Astrocyte (in vitro differentiated cells and primary cell): ENCODE results near the gene SELENOO. TPM values are rescaled to one million over a fixed set of nuclear protein-coding genes. Genes with fewer than 3 reads are reported as not detected.

Experiments used
- DNase-seq: peaks from one replicate; pipeline ENCODE4 v3.0.0-alpha.2; 2010; ENCODE audit warnings: low read depth
- FAIRE-seq: peaks from 2 replicates; lab custom pipeline; 2011; peaks lifted over from hg19 to GRCh38; lab: Jason Lieb, UNC
- H2AFZ ChIP-seq: 2 replicates; pipeline ENCODE4 v1.6.0; 2012; ENCODE audit warnings: low read depth, low read length, inconsistent platforms
- H3K27ac ChIP-seq: 2 replicates; pipeline ENCODE4 v1.5.1; 2011; ENCODE audit warnings: low read depth, low read length, inconsistent platforms
- H3K27me3 ChIP-seq: 2 replicates; pipeline ENCODE4 v1.6.0; 2011; ENCODE audit warnings: low read length, inconsistent platforms; ENCODE audit not compliant: insufficient read depth
- H3K36me3 ChIP-seq: 2 replicates; pipeline ENCODE4 v1.5.1; 2011; ENCODE audit warnings: low read length, inconsistent platforms; ENCODE audit not compliant: insufficient read depth
- H3K4me1 ChIP-seq: 2 replicates; pipeline ENCODE4 v1.5.1; 2011; ENCODE audit warnings: low read length, inconsistent platforms; ENCODE audit not compliant: insufficient read depth
- H3K4me2 ChIP-seq: 2 replicates; pipeline ENCODE4 v1.6.0; 2012; ENCODE audit warnings: low read length, inconsistent platforms
- H3K4me3 ChIP-seq: 2 replicates; pipeline ENCODE4 v1.5.1; 2011; ENCODE audit warnings: low read depth, mild to moderate bottlenecking, low read length, inconsistent platforms; ENCODE audit not compliant: insufficient read depth
- H3K79me2 ChIP-seq: 2 replicates; pipeline ENCODE4 v1.6.0; 2012; ENCODE audit warnings: mild to moderate bottlenecking, low read length, inconsistent platforms; ENCODE audit not compliant: insufficient read depth
- H3K9ac ChIP-seq: 2 replicates; pipeline ENCODE4 v1.6.0; 2012; ENCODE audit warnings: mild to moderate bottlenecking, low read length, inconsistent platforms
- H3K9me3 ChIP-seq: 2 replicates; pipeline ENCODE4 v1.5.1; 2012; ENCODE audit warnings: low read depth, mild to moderate bottlenecking, low read length, inconsistent platforms; ENCODE audit not compliant: insufficient read depth
- H4K20me1 ChIP-seq: 2 replicates; pipeline ENCODE4 v1.6.0; 2012; ENCODE audit warnings: low read length, inconsistent platforms; ENCODE audit not compliant: insufficient read depth
- H3K27ac Mint-ChIP-seq: one replicate; pipeline ENCODE4 v1.8.0; 2021; ENCODE audit warnings: mild to moderate bottlenecking, mixed read lengths; ENCODE audit not compliant: unreplicated experiment
- H3K27me3 Mint-ChIP-seq: one replicate; pipeline ENCODE4 v1.8.0; 2021; ENCODE audit warnings: low read depth, mixed read lengths; ENCODE audit not compliant: unreplicated experiment
- H3K36me3 Mint-ChIP-seq: one replicate; pipeline ENCODE4 v1.8.0; 2021; ENCODE audit warnings: low read depth, mixed read lengths; ENCODE audit not compliant: unreplicated experiment
- H3K4me1 Mint-ChIP-seq: one replicate; pipeline ENCODE4 v1.8.0; 2021; ENCODE audit warnings: low read depth, mixed read lengths; ENCODE audit not compliant: unreplicated experiment
- H3K4me3 Mint-ChIP-seq: one replicate; pipeline ENCODE4 v1.8.0; 2021; ENCODE audit warnings: mild to moderate bottlenecking, moderate library complexity, mixed read lengths; ENCODE audit not compliant: unreplicated experiment
- H3K9me3 Mint-ChIP-seq: one replicate; pipeline ENCODE4 v1.8.0; 2021; ENCODE audit warnings: mild to moderate bottlenecking, mixed read lengths; ENCODE audit not compliant: unreplicated experiment
- EZH2 ChIP-seq: IDR thresholded peaks from 2 replicates; pipeline ENCODE4 v1.6.1; 2012; ENCODE audit warnings: mild to moderate bottlenecking, low read length, inconsistent platforms; ENCODE audit not compliant: insufficient read depth
- total RNA-seq: library from RNA; stranded (reverse); gene quantifications from 2 replicates; pipeline ENCODE4 v1.2.1, GENCODE V29; 2021
- TF ChIP-seq, protein P1 (sequence below): IDR thresholded peaks from 2 replicates; pipeline ENCODE4 v1.5.1; 2011; ENCODE audit warnings: low read depth, mild to moderate bottlenecking, inconsistent platforms, low read length, moderate library complexity; ENCODE audit not compliant: insufficient read depth

SELENOO gene
- total RNA-seq, 1 donor from 2014 or later, result 18.5 TPM

DNA sequence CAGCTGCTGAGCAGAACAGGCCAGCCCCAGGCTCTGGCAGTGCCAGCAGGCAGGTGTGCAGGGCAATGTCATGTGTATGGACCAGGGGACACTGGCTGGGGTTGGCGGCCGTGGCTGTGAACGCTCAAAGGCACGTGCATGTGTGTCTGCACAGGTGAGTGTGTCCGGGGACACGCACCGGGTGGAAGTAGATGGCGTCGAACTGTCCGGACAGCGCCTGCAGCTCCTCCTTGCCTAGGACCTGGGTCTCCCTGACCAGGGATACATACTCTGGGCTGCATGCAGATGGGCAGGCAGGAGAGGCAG lies 49.4 kb downstream of the SELENOO start:
- H3K9ac ChIP-seq, result peak overlapping the region; percentile 89

DNA sequence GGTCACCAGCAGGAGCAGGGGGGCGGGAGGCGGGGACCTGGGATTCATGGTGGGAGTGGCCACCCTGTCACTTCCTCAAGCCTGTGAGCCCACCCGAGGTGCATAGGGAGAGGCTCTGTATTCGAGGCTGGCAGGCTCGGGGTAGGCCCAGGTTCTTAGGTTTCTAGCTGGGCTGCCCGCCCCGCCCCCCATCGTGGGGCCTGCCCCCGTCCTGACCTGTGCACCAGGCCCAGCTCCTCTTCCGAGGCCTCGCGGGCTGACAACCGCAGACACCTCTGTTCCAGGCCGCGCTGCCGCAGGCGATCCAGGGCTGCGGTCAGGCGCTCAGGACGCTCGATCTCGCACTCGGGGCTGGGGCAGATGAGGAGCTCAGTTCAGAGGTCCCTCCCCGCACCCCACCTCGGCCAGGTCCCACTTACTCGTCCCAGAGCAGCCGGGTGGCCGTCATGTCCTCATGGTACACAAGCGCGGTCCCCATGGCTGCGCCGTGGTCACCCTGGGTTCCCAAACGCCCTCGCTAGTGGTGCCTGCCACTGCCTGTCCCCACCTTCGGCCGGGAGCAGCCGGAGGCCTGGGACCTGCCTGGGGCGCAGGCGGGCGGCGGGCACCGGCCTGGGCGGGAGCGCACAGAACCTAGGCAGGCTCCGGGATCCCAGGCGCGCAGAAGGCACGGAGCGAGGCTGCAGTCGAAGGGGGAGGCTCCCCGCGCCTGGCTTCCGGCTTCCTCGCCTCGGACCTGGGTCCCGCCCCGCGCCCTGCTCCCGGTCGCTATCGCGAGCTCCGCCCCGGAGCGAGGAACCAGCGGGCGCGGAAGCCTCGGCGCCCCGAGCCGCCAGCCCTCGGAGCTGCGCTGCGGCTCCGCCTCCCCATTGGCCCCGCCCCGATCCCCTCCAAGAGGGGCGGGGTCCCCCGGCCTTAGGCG lies 50.0 kb downstream of the SELENOO start, which contains the start of gene HDAC10:
Gene HDAC10, minus strand, starts transcription at position 711 of the 922 bp plus-strand sequence. Its CDS starts 233 bp downstream, at position 478.
- Mint-ChIP-seq H3K27me3 (no peaks in the 10 kb centered on the region), H3K9me3 (no peaks in the 10 kb centered on the region), H3K27ac (no peak within 1 kb of the TSS), H3K4me1 (peaks cover 2% of the 10 kb centered on the region), H3K4me3 (peak within 1 kb of the TSS; percentile 81), H3K36me3 (peaks cover 5% of the 10 kb centered on the region)
- DNase-seq (peak; percentile 52), FAIRE-seq (no peak)
- Histone ChIP-seq H3K79me2 (peaks cover 34% of the 10 kb centered on the region), H3K4me2 (peak within 1 kb of the TSS; percentile 99), H3K36me3 (no peaks in the 10 kb centered on the region), H3K9me3 (no peaks in the 10 kb centered on the region), H4K20me1 (peaks cover 46% of the 10 kb centered on the region), H3K27me3 (no peaks in the 10 kb centered on the region), H2AFZ (peak within 1 kb of the TSS; percentile 71), H3K4me1 (peaks cover 24% of the 10 kb centered on the region), H3K4me3 (peak within 1 kb of the TSS; percentile 75), H3K27ac (peak within 1 kb of the TSS; percentile 49), H3K9ac (peak within 1 kb of the TSS; percentile 89)
- TF ChIP-seq EZH2, result no peak
- TF ChIP-seq, protein P1, sequence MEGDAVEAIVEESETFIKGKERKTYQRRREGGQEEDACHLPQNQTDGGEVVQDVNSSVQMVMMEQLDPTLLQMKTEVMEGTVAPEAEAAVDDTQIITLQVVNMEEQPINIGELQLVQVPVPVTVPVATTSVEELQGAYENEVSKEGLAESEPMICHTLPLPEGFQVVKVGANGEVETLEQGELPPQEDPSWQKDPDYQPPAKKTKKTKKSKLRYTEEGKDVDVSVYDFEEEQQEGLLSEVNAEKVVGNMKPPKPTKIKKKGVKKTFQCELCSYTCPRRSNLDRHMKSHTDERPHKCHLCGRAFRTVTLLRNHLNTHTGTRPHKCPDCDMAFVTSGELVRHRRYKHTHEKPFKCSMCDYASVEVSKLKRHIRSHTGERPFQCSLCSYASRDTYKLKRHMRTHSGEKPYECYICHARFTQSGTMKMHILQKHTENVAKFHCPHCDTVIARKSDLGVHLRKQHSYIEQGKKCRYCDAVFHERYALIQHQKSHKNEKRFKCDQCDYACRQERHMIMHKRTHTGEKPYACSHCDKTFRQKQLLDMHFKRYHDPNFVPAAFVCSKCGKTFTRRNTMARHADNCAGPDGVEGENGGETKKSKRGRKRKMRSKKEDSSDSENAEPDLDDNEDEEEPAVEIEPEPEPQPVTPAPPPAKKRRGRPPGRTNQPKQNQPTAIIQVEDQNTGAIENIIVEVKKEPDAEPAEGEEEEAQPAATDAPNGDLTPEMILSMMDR, result no peak

More for the DNA sequence above, 49.4 kb downstream of the SELENOO start:
- Histone ChIP-seq H3K27ac (no peak overlapping the region), H3K4me2 (peak overlapping the region; percentile 99), H2AFZ (no peak overlapping the region), H4K20me1 (peaks cover 48% of the 10 kb centered on the region), H3K27me3 (no peaks in the 10 kb centered on the region), H3K4me1 (peaks cover 30% of the 10 kb centered on the region), H3K4me3 (peak overlapping the region; percentile 75), H3K79me2 (peaks cover 40% of the 10 kb centered on the region), H3K36me3 (no peaks in the 10 kb centered on the region), H3K9me3 (no peaks in the 10 kb centered on the region)
- H3K27me3 Mint-ChIP-seq, result no peaks in the 10 kb centered on the region
- H3K27ac Mint-ChIP-seq, result no peak overlapping the region
- H3K4me1 Mint-ChIP-seq, result peaks cover 2% of the 10 kb centered on the region
- H3K4me3 Mint-ChIP-seq, result peak overlapping the region; percentile 81
- no peaks in the 10 kb centered on the region for H3K9me3 Mint-ChIP-seq
- peaks cover 5% of the 10 kb centered on the region for H3K36me3 Mint-ChIP-seq
- FAIRE-seq (no peak), DNase-seq (no peak)
- TF ChIP-seq EZH2, result no peak
- TF ChIP-seq, protein P1, result no peak
